HepG2 (cell line): ENCODE measurements around the gene NBR1. TPM values are rescaled to one million over a fixed set of nuclear protein-coding genes. Genes with fewer than 3 reads are reported as not detected.

Experiments used
- ATAC-seq: fragments of 200-7000 bp; cut with Tn5 transposase; 3 replicates; pipeline ENCODE4 v1.9.1; 2020; ENCODE audit warnings: mild to moderate bottlenecking, moderate library complexity
- BruUV-seq: library from RNA; stranded (reverse); fragments of 400-500 nt; replicated peaks from 2 replicates; lab custom pipeline; 2021; lab: Mats Ljungman, UMichigan
- CTCF ChIA-PET: fragments of 300-600 bp; formaldehyde crosslinking; extraction: SDS; loops from one replicate; lab custom pipeline; 2021; ENCODE audit warnings: low total read pairs, inconsistent platforms, low intra/inter-chr PET ratio; lab: Yijun Ruan, JAX
- POLR2A ChIA-PET: fragments of 350-600 bp; sonication (Branson Sonifier 250); formaldehyde crosslinking; loops from one replicate; lab custom pipeline; 2020; ENCODE audit warnings: antibody characterized with exemption, inconsistent platforms; lab: Yijun Ruan, JAX
- DNase-seq: peaks from one replicate; pipeline ENCODE4 v3.0.0-alpha.2; 2015; ENCODE audit warnings: low spot score
- FAIRE-seq: peaks from 3 replicates; lab custom pipeline; 2011; peaks lifted over from hg19 to GRCh38; lab: Jason Lieb, UNC
- H2AFZ ChIP-seq: one replicate; pipeline ENCODE4 v1.6.1; 2011; ENCODE audit warnings: low read length, inconsistent platforms
- H3K27ac ChIP-seq: fragments of 300-600 bp; 3 replicates; pipeline ENCODE4 v1.8.0; 2011; ENCODE audit warnings: mixed run types, mild to moderate bottlenecking, mixed read lengths, low read length, inconsistent platforms; ENCODE audit not compliant: insufficient read depth; ENCODE audit errors: extremely low read length
- H3K27me3 ChIP-seq, 2 experiments: fragments of 200-600 bp in 1 of 2; 2 replicates in 1 of 2; 3 replicates in 1 of 2; pipeline versions ENCODE4 v1.6.0 to v1.8.0; 2011; ENCODE audit warnings: low read length in 2 of 2, mild to moderate bottlenecking in 2 of 2, moderate library complexity in 2 of 2, inconsistent platforms in 1 of 2; ENCODE audit not compliant: insufficient read depth in 2 of 2, control insufficient read depth in 1 of 2
- H3K36me3 ChIP-seq, 2 experiments: fragments of 200-600 bp in 1 of 2; replicated peaks in 1 of 2; 2 replicates in 1 of 2; 3 replicates in 1 of 2; pipeline versions ENCODE4 v1.5.1 to v1.8.0; 2011; ENCODE audit warnings: low read length in 2 of 2, inconsistent platforms in 1 of 2; ENCODE audit not compliant: insufficient read depth in 2 of 2, control insufficient read depth in 1 of 2
- H3K4me1 ChIP-seq: 2 replicates; pipeline ENCODE4 v1.5.1; 2012; ENCODE audit warnings: low read length, inconsistent platforms; ENCODE audit not compliant: insufficient read depth
- H3K4me2 ChIP-seq: 2 replicates; pipeline ENCODE4 v1.6.0; 2011; ENCODE audit warnings: low read depth, low read length, inconsistent platforms
- H3K4me3 ChIP-seq, 3 experiments: fragments of 200-600 bp in 1 of 3; sonication (generic), shearing (Covaris generic) in 1 of 3; replicated peaks in 1 of 3; 2 replicates each; pipeline ENCODE4 v1.5.1; 2011 to 2016; ENCODE audit warnings: low read length in 3 of 3, inconsistent platforms in 2 of 3, low read depth in 2 of 3, mild to moderate bottlenecking in 2 of 3, control low read depth in 1 of 3, mixed read lengths in 1 of 3; ENCODE audit not compliant: insufficient read depth in 1 of 3
- H3K79me2 ChIP-seq: one replicate; pipeline ENCODE4 v1.6.1; 2011; ENCODE audit warnings: low read length, inconsistent platforms; ENCODE audit not compliant: insufficient read depth
- H3K9ac ChIP-seq: 2 replicates; pipeline ENCODE4 v1.6.0; 2011; ENCODE audit warnings: mild to moderate bottlenecking, low read depth, low read length, inconsistent platforms; ENCODE audit not compliant: insufficient read depth
- H3K9me3 ChIP-seq: 2 replicates; pipeline ENCODE4 v1.5.1; 2012; ENCODE audit warnings: mild to moderate bottlenecking, low read length
- H4K20me1 ChIP-seq: 2 replicates; pipeline ENCODE4 v1.6.0; 2011; ENCODE audit warnings: inconsistent platforms, mild to moderate bottlenecking, low read length, moderate library complexity; ENCODE audit not compliant: insufficient read depth
- ARID2 ChIP-seq: sonication (generic); formaldehyde crosslinking; IDR thresholded peaks from 2 replicates; pipeline ENCODE4 v1.8.1; 2022; ENCODE audit warnings: mild to moderate bottlenecking, missing genetic modification reagents, borderline replicate concordance
- BRCA1 ChIP-seq: sonication (generic); formaldehyde crosslinking; IDR thresholded peaks from 2 replicates; pipeline ENCODE4 v1.4.0; 2020; ENCODE audit warnings: missing genetic modification reagents
- BRD4 ChIP-seq: sonication (generic); formaldehyde crosslinking; IDR thresholded peaks from 2 replicates; pipeline ENCODE4 v1.4.0; 2020; ENCODE audit warnings: missing genetic modification reagents
- CC2D1A ChIP-seq: sonication (generic); formaldehyde crosslinking; IDR thresholded peaks from 2 replicates; pipeline ENCODE4 v1.8.1; 2023; ENCODE audit warnings: mild to moderate bottlenecking, missing genetic modification reagents
- CEBPB ChIP-seq: IDR thresholded peaks from 2 replicates; pipeline ENCODE4 v1.6.1; 2011; ENCODE audit warnings: low read depth, low read length, improper control_type of control experiment, borderline replicate concordance
- CEBPG ChIP-seq: IDR thresholded peaks from 2 replicates; pipeline ENCODE4 v1.6.1; 2016
- CENPX ChIP-seq: sonication (generic); formaldehyde crosslinking; IDR thresholded peaks from 2 replicates; pipeline ENCODE4 v1.9.0; 2021; ENCODE audit warnings: mild to moderate bottlenecking, missing genetic modification reagents, moderate library complexity
- FOXA1 ChIP-seq, 2 experiments: fragments of 450-650 bp in 1 of 2; sonication (generic) in 1 of 2; formaldehyde crosslinking in 1 of 2; IDR thresholded peaks; 2 replicates each; pipeline versions ENCODE4 v1.4.0 to v1.6.1; 2016 to 2020; ENCODE audit warnings: missing genetic modification reagents in 1 of 2
- FOXA3 ChIP-seq: IDR thresholded peaks from 2 replicates; pipeline ENCODE4 v1.6.1; 2016; ENCODE audit warnings: missing genetic modification reagents, missing compliant biosample characterization
- FOXK1 ChIP-seq: sonication (generic); formaldehyde crosslinking; IDR thresholded peaks from 2 replicates; pipeline ENCODE4 v1.4.0; 2020; ENCODE audit warnings: low read depth, missing genetic modification reagents, borderline replicate concordance
- HOXA3 ChIP-seq: sonication (generic); formaldehyde crosslinking; IDR thresholded peaks from 2 replicates; pipeline ENCODE4 v1.5.0; 2020; ENCODE audit warnings: missing genetic modification reagents
- SMAD9 ChIP-seq: sonication (generic); formaldehyde crosslinking; IDR thresholded peaks from 2 replicates; pipeline ENCODE4 v1.5.1; 2020; ENCODE audit warnings: mild to moderate bottlenecking, missing genetic modification reagents
- SUZ12 ChIP-seq: fragments of 150-350 bp; IDR thresholded peaks from 2 replicates; pipeline ENCODE4 v1.6.1; 2014; ENCODE audit warnings: low read depth, low read length
- TBX3 ChIP-seq: fragments of 450-650 bp; IDR thresholded peaks from 2 replicates; pipeline ENCODE4 v1.6.1; 2017; ENCODE audit warnings: antibody characterized with exemption, mild to moderate bottlenecking, inconsistent platforms, borderline replicate concordance
- ZKSCAN5 ChIP-seq: sonication (generic); formaldehyde crosslinking; IDR thresholded peaks from 2 replicates; pipeline ENCODE4 v1.5.1; 2020; ENCODE audit warnings: mild to moderate bottlenecking, missing genetic modification reagents
- ZMAT3 ChIP-seq: sonication (generic); formaldehyde crosslinking; conservative IDR thresholded peaks from 2 replicates; pipeline ENCODE4 v1.7.0; 2021; ENCODE audit warnings: missing genetic modification reagents
- ZNF263 ChIP-seq: sonication (generic); formaldehyde crosslinking; IDR thresholded peaks from 2 replicates; pipeline ENCODE4 v1.4.0; 2020; ENCODE audit warnings: missing genetic modification reagents
- ZNF317 ChIP-seq: sonication (generic); formaldehyde crosslinking; IDR thresholded peaks from 2 replicates; pipeline ENCODE4 v1.5.0; 2020; ENCODE audit warnings: mild to moderate bottlenecking, missing genetic modification reagents
- ZNF354B ChIP-seq: sonication (generic); formaldehyde crosslinking; IDR thresholded peaks from 2 replicates; pipeline ENCODE4 v1.8.0; 2022; ENCODE audit warnings: mild to moderate bottlenecking, missing genetic modification reagents
- ZNF430 ChIP-seq: sonication (generic); formaldehyde crosslinking; IDR thresholded peaks from 2 replicates; pipeline ENCODE4 v1.9.0; 2021; ENCODE audit warnings: mild to moderate bottlenecking, missing genetic modification reagents
- ZNF607 ChIP-seq: sonication (generic); formaldehyde crosslinking; IDR thresholded peaks from 2 replicates; pipeline ENCODE4 v1.5.1; 2020; ENCODE audit warnings: missing genetic modification reagents, mild to moderate bottlenecking, borderline replicate concordance
- ZNF7 ChIP-seq: IDR thresholded peaks from 2 replicates; pipeline ENCODE4 v1.6.1; 2016; ENCODE audit warnings: missing biosample characterization, missing genetic modification reagents
- WGBS: methylation state at CpG from one replicate; pipeline ENCODE4 v1.1.6; 2017; ENCODE audit warnings: low lambda C conversion rate; 5-methylcytosine and 5-hydroxymethylcytosine counted together
- in situ Hi-C: cut with HindIII; loops from 2 replicates; pipeline ENCODE4 v1.10.0; 2017; ENCODE audit warnings: low pct_unique_long_range_greater_than_20kb; ENCODE audit not compliant: extremely low pct_ligation_motif_present
- intact Hi-C: fragments of 100-400 bp; cut with micrococcal nuclease; formaldehyde crosslinking; loops from one replicate; pipeline ENCODE4 v1.10.0; 2022; ENCODE audit not compliant: unreplicated experiment
- polyA plus RNA-seq, 8 experiments: library from polyadenylated mRNA; depleted of rRNA in 3 of 8; stranded (reverse) in 7 of 8; unstranded in 1 of 8; fragments of >200 nt; fragmentation: Illumina TruSeq in 4 of 8; extraction: Trizol in 4 of 8; gene quantifications; 2 replicates each; pipeline versions ENCODE4 v1.2.1 to v1.2.3, GENCODE V29; 2011 to 2016; ENCODE audit warnings: low read depth in 4 of 8, missing spikeins in 1 of 8, mixed read lengths in 1 of 8; ENCODE audit not compliant: insufficient read depth in 1 of 8
- total RNA-seq, 5 experiments: library from RNA; depleted of rRNA; stranded (reverse); fragments of >200 nt; fragmentation: Illumina TruSeq; extraction: Trizol; gene quantifications; 2 replicates each; pipeline ENCODE4 v1.2.3, GENCODE V29; 2016; ENCODE audit warnings: low read depth in 1 of 5
- TF ChIP-seq, protein P1 (sequence below): sonication (generic); formaldehyde crosslinking; IDR thresholded peaks from 2 replicates; pipeline ENCODE4 v1.8.1; 2023; ENCODE audit warnings: mild to moderate bottlenecking, missing genetic modification reagents, borderline replicate concordance
- TF ChIP-seq, protein P2 (sequence below): sonication (generic); formaldehyde crosslinking; IDR thresholded peaks from 2 replicates; pipeline ENCODE4 v1.5.0; 2020; ENCODE audit warnings: missing genetic modification reagents
- TF ChIP-seq, protein P3 (sequence below): sonication (generic); formaldehyde crosslinking; IDR thresholded peaks from 2 replicates; pipeline ENCODE4 v1.5.0; 2020; ENCODE audit warnings: missing genetic modification reagents

Gene NBR1
- total and polyA plus RNA-seq, 2 of the 13 experiments (the other 11 are each of a cell fraction or from before 2014, with no cell fraction given): 51.7 to 121 TPM

DNA sequence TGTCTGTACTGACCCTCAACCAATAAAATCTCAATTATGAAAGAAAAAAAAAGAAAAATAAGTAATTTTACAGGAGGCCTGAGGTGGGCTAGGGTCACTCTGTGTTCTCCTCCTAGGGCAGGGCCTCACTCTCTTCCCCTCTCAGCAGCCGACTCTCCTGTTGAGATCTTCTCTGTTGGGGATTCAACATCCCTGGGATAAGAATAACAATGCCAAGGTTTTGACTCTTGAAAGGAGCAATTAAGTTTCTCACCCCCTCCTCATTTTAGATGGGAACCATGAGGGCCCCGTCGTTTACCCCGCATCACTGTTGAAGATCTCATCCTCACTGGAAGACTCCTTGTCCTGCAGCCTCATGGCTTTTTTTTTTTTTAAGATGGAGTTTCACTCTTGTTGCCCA lies 24.4 kb upstream of the NBR1 start (continued):
- TF ChIP-seq, protein P1, sequence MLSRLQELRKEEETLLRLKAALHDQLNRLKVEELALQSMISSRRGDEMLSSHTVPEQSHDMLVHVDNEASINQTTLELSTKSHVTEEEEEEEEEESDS (CRISPR knock-in tag): no peak
- TF ChIP-seq CC2D1A (CRISPR knock-in tag) (no peak), ZNF607 (CRISPR knock-in tag) (no peak), ZNF354B (CRISPR knock-in tag) (no peak), ZNF263 (CRISPR knock-in tag) (no peak), SUZ12 (no peak), ZKSCAN5 (no peak)
- TF ChIP-seq, protein P2, sequence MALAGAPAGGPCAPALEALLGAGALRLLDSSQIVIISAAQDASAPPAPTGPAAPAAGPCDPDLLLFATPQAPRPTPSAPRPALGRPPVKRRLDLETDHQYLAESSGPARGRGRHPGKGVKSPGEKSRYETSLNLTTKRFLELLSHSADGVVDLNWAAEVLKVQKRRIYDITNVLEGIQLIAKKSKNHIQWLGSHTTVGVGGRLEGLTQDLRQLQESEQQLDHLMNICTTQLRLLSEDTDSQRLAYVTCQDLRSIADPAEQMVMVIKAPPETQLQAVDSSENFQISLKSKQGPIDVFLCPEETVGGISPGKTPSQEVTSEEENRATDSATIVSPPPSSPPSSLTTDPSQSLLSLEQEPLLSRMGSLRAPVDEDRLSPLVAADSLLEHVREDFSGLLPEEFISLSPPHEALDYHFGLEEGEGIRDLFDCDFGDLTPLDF (CRISPR knock-in tag): no peak

DNA sequence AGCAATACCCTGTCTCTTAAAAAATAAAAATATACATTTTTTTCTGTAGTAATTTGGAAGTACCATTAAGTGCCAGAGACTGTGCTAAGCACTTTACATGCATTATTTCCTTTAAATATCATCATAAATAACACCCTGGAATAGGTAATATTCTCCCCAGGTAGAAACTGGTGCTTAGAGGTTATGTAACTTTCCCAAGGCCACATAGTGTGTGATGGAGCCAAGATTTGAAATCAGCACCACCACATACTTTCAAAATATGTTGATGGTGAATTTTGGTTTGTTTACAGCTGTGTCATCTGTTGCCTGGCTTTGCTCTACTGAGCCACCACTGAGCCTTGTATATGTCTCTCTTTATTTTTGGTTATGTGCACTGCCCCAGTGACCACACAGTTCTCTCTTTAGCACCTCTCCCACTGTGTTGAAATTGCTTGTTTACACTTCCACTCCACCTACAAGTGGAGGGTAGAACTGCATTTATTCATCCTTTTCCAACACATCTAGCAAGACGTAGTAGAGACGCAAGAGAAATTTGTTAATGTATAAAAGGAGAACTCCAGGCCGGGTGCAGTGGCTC lies 19.0 kb upstream of the NBR1 start:
- WGBS: 96% methylated on average over 3 of the region's 3 CpGs
- DNase-seq (no peak), ATAC-seq (peak; percentile 62)
- TF ChIP-seq SMAD9 (CRISPR knock-in tag) (no peak), ZMAT3 (CRISPR knock-in tag) (no peak), BRD4 (CRISPR knock-in tag) (no peak), BRCA1 (CRISPR knock-in tag) (no peak), ZNF317 (CRISPR knock-in tag) (0 out of 2 replicates have a peak, but pooled peaks have one; percentile 17), CENPX (CRISPR knock-in tag) (no peak), ZNF430 (CRISPR knock-in tag) (no peak), TBX3 (0 out of 2 replicates have a peak, but pooled peaks have one; percentile 24), FOXA1 (IDR thresholded peaks at IDR 0.05) (no peak), FOXA1 (CRISPR knock-in tag; IDR thresholded peaks at IDR 0.05) (peak; percentile 85), ARID2 (CRISPR knock-in tag) (0 out of 2 replicates have a peak, but pooled peaks have one; percentile 53), FOXK1 (peak; percentile 26; the same call in 1 of the 2 replicates), CEBPG (CRISPR knock-in tag) (peak; percentile 45; the same call in 1 of the 2 replicates), ZNF7 (CRISPR knock-in tag) (peak; percentile 79), CEBPB (peak; percentile 13; the same call in 1 of the 2 replicates), FOXA3 (peak; percentile 83), HOXA3 (no peak)
- TF ChIP-seq, protein P3, sequence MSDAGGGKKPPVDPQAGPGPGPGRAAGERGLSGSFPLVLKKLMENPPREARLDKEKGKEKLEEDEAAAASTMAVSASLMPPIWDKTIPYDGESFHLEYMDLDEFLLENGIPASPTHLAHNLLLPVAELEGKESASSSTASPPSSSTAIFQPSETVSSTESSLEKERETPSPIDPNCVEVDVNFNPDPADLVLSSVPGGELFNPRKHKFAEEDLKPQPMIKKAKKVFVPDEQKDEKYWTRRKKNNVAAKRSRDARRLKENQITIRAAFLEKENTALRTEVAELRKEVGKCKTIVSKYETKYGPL (CRISPR knock-in tag): peak; percentile 73; the same call in 1 of the 2 replicates

More for the DNA sequence above, 19.0 kb upstream of the NBR1 start:
- H3K4me2 ChIP-seq: no peak overlapping the region
- intact Hi-C loops (no loop called here), in situ Hi-C loops (no loop called here)
- POLR2A ChIA-PET: interaction anchor here (1.2 to 1.3 kb wide), 2 partner anchors 18 kb away, joined by 4 to 6 read pairs; no protein-coding TSS in a partner anchor
- no peak overlapping the region for H3K9ac ChIP-seq
- H3K27ac ChIP-seq: no peak overlapping the region
- H2AFZ ChIP-seq: no peak overlapping the region
- H3K4me3 ChIP-seq: no peak overlapping the region
- no peaks in the 10 kb centered on the region for H3K79me2 ChIP-seq
- H4K20me1 ChIP-seq: no peaks in the 10 kb centered on the region
- peaks cover 44% of the 10 kb centered on the region for H3K4me1 ChIP-seq
- no TSS peak for BruUV-seq
- H3K27me3 ChIP-seq: no peaks in the 10 kb centered on the region
- H3K36me3 ChIP-seq: peaks cover 0 to 2% of the 10 kb centered on the region in 2 experiments; a peak in 1 of 5 replicates
- CTCF ChIA-PET: no interaction called here
- H3K9me3 ChIP-seq: no peaks in the 10 kb centered on the region
- no peak for FAIRE-seq
